SK-N-MC (cell line): Measurements from ENCODE around the gene TTC39A.

ENCODE experiments used
- EZH2 ChIP-seq: fragments of 200-600 bp; sonication (generic); IDR thresholded peaks from one replicate; pipeline ENCODE4 v1.6.1; 2017; ENCODE audit warnings: antibody characterized with exemption
- FOXP2 ChIP-seq: optimal IDR thresholded peaks from 2 replicates; pipeline ENCODE3; 2011; ENCODE audit warnings: mild to moderate bottlenecking, moderate library complexity; ENCODE audit not compliant: insufficient read depth; ENCODE audit errors: extremely low read length, control extremely low read depth
- POLR2AphosphoS5 ChIP-seq: IDR thresholded peaks from 2 replicates; pipeline ENCODE4 v1.6.1; 2012; ENCODE audit warnings: mild to moderate bottlenecking, low read depth, low read length, borderline replicate concordance

DNA sequence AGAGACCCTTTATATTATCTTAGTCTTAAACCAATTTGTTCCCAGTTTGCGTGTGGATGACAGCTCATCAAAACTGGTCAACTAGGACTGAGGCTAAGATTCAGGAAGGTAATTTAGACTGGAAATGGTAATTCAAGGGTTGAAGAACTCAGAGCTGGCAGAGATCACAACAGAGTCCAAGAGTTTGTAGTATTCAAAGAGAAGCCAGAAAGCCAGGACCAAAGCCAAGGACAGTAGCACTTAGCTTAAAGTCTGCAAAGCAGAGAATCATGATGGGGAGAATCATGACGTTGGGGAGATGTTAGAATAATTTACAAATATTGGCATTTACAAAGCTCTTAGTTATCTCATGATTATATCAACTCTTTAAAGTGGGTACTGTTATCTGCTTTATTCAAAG is 61.7 kb downstream of the TTC39A start:
- TF ChIP-seq EZH2, result no peak
- TF ChIP-seq POLR2AphosphoS5, result no peak
- no peak for TF ChIP-seq FOXP2
